Tibial artery (tissue), 4 donors: ENCODE data around the gene TMEM132C.

ENCODE experiments used
- DNase-seq, 2 donors: peaks; one replicate each; pipeline ENCODE4 v3.0.0-alpha.2; 2019
- H3K27ac ChIP-seq, 2 donors: fragments of 200-600 bp; sonication (generic) in 1 of 2; 1 replicate in 1 of 2; 2 replicates in 1 of 2; pipeline ENCODE4 v1.5.1; 2018 to 2019; ENCODE audit warnings: mild to moderate bottlenecking in 1 of 2
- H3K27me3 ChIP-seq, 2 donors: fragments of 200-600 bp; sonication (generic) in 1 of 2; one replicate each; pipeline versions ENCODE4 v1.5.1 to v1.6.0; 2016 to 2019
- H3K36me3 ChIP-seq, 3 donors: fragments of 200-600 bp; sonication (generic) in 2 of 3; one replicate each; pipeline ENCODE4 v1.5.1; 2016 to 2019; ENCODE audit warnings: mild to moderate bottlenecking in 2 of 3
- H3K4me1 ChIP-seq, 4 donors: fragments of 200-600 bp; sonication (generic) in 2 of 4; 1 replicate in 3 of 4; 2 replicates in 1 of 4; pipeline ENCODE4 v1.5.1; 2016 to 2019
- H3K4me3 ChIP-seq, 2 donors: fragments of 200-600 bp; sonication (generic) in 1 of 2; 1 replicate in 1 of 2; 2 replicates in 1 of 2; pipeline ENCODE4 v1.5.1; 2018 to 2019; ENCODE audit warnings: mild to moderate bottlenecking in 2 of 2
- H3K9me3 ChIP-seq, 3 donors: fragments of 200-600 bp; sonication (generic) in 1 of 3; one replicate each; pipeline ENCODE4 v1.5.1; 2016 to 2019
- intact Hi-C: fragments of 100-400 bp; cut with DNase I; formaldehyde crosslinking; loops from one replicate; pipeline ENCODE4 v1.15.0; 2023; ENCODE audit warnings: low total_unique reads
- TF ChIP-seq, protein P1 (sequence below), 2 experiments: fragments of 200-600 bp in 1 of 2; fragments of 450-650 bp in 1 of 2; IDR thresholded peaks; one replicate each; pipeline ENCODE4 v1.5.1; 2017 to 2019; ENCODE audit warnings: antibody characterized with exemption in 2 of 2, mild to moderate bottlenecking in 1 of 2, moderate library complexity in 1 of 2

Gene TMEM132C

DNA sequence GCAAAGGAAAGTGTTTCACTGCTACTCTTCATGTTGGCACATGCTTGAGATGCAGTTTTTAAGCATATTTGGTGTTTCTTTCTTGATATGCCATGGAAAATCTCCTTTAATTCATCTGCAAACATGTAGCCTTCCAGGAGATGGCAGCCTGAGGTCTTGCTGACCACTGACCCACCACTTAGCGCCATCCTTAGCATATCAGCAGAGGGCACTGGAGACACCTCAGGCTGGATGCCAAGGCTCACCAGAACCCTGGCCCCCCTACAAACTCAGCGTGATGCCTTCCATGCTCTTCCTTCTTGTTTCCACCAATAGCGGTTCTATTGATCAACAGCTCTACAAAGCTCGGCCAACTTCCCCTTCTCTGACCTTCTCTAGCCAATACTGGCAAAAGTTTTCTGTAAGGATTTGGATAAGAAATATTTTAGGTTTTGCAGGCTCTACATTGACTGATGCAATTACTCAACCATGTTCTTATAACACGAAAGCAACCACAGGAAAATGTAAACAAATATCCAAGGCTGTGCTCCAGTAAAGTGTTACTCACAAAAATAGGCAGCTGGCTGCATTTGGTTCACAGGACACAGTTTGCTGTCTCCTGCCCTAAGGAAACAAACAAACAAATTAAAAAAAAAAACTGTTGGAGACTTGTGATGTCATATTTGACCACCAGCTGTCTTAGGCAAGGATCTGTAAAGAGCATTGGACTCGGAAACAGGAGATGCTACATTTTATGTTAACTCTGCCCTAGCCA lies 347.0 kb downstream of the TMEM132C start:
- no peaks in the 10 kb centered on the region for H3K36me3 ChIP-seq
- no peak for DNase-seq
- TF ChIP-seq, protein P1, sequence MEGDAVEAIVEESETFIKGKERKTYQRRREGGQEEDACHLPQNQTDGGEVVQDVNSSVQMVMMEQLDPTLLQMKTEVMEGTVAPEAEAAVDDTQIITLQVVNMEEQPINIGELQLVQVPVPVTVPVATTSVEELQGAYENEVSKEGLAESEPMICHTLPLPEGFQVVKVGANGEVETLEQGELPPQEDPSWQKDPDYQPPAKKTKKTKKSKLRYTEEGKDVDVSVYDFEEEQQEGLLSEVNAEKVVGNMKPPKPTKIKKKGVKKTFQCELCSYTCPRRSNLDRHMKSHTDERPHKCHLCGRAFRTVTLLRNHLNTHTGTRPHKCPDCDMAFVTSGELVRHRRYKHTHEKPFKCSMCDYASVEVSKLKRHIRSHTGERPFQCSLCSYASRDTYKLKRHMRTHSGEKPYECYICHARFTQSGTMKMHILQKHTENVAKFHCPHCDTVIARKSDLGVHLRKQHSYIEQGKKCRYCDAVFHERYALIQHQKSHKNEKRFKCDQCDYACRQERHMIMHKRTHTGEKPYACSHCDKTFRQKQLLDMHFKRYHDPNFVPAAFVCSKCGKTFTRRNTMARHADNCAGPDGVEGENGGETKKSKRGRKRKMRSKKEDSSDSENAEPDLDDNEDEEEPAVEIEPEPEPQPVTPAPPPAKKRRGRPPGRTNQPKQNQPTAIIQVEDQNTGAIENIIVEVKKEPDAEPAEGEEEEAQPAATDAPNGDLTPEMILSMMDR (IDR thresholded peaks at IDR 0.05): no peak
- intact Hi-C loops: no loop called here
- no peak overlapping the region for H3K4me3 ChIP-seq
- H3K4me1 ChIP-seq: no peaks in the 10 kb centered on the region
- no peak overlapping the region for H3K27ac ChIP-seq
- no peaks in the 10 kb centered on the region for H3K27me3 ChIP-seq
- H3K9me3 ChIP-seq: no peaks in the 10 kb centered on the region

DNA sequence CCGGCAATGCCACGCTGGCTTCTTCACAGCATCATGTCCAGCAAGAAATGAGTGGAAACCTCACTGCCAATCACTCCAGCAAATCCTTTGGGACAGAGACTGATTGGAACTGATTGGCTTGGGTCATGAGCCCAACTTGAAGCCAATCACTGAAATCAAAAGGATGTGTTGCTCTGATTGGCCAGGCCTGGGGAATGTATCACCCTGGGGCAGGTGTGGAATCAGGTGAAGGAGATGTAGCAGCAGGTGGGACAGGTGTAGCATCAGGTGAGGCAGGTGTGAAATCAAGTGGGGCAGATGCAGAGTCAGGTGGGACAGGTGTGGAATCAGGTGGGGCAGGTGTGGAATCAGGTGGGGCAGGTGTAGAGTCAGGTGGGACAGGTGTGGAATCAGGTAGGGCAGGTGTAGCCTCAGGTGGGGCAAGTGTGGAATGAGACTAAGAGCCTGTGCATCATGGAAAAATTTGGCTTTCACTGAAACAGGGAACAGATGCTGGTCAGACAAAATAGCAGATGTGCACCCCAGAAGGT lies 350.4 kb downstream of the TMEM132C start:
- H3K27me3 ChIP-seq: no peaks in the 10 kb centered on the region
- H3K27ac ChIP-seq: no peak overlapping the region
- no peaks in the 10 kb centered on the region for H3K9me3 ChIP-seq
- H3K36me3 ChIP-seq: no peaks in the 10 kb centered on the region
- no peaks in the 10 kb centered on the region for H3K4me1 ChIP-seq
- H3K4me3 ChIP-seq: no peak overlapping the region
- intact Hi-C loops: no loop called here
- TF ChIP-seq, protein P1 (IDR thresholded peaks at IDR 0.05): no peak
- no peak for DNase-seq

- Histone ChIP-seq H3K27ac (no peak overlapping the region), H3K9me3 (no peaks in the 10 kb centered on the region), H3K4me1 (no peaks in the 10 kb centered on the region), H3K36me3 (no peaks in the 10 kb centered on the region), H3K27me3 (no peaks in the 10 kb centered on the region), H3K4me3 (no peak overlapping the region)
- intact Hi-C loops: no loop called here
- TF ChIP-seq, protein P1 (IDR thresholded peaks at IDR 0.05): no peak
- no peak for DNase-seq
Measured at GRCh38 chr12:128619263-128619662, 352.3 kb downstream of the TMEM132C start.

- Histone ChIP-seq H3K36me3 (no peaks in the 10 kb centered on the region), H3K9me3 (no peaks in the 10 kb centered on the region), H3K27me3 (no peaks in the 10 kb centered on the region), H3K4me3 (no peak overlapping the region), H3K27ac (no peak overlapping the region), H3K4me1 (no peaks in the 10 kb centered on the region)
- no peak for DNase-seq
- TF ChIP-seq, protein P1 (IDR thresholded peaks at IDR 0.05): no peak
- intact Hi-C loops: no loop called here
Measured at GRCh38 chr12:128621304-128621703, 354.3 kb downstream of the TMEM132C start.

DNA sequence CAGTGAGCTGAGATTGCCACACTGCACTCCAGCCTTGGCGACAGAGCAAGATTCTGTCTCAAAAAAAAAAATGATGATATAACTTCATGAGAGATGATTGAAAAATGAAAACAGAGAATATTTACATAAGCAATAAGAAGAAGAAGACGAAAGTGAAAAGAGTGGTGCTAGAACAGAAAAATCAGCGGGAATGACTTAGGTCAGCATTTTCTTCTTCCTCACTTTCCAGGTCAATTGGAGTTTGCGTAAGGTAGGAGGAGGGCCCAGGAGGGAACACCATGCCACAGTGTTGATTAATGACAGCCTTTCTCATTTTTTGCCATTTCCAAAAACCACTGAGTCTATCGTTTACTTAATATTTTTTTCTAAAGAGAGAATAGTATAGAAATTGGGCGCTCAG lies 356.8 kb downstream of the TMEM132C start:
- no peak for DNase-seq
- TF ChIP-seq, protein P1 (IDR thresholded peaks at IDR 0.05): no peak
- H3K4me3 ChIP-seq: no peak overlapping the region
- H3K9me3 ChIP-seq: no peaks in the 10 kb centered on the region
- H3K27me3 ChIP-seq: no peaks in the 10 kb centered on the region
- intact Hi-C loops: no loop called here
- no peak overlapping the region for H3K27ac ChIP-seq
- H3K4me1 ChIP-seq: no peaks in the 10 kb centered on the region
- H3K36me3 ChIP-seq: no peaks in the 10 kb centered on the region
